ENCODE measurements around the gene UBQLNL.

UBQLNL gene

DNA sequence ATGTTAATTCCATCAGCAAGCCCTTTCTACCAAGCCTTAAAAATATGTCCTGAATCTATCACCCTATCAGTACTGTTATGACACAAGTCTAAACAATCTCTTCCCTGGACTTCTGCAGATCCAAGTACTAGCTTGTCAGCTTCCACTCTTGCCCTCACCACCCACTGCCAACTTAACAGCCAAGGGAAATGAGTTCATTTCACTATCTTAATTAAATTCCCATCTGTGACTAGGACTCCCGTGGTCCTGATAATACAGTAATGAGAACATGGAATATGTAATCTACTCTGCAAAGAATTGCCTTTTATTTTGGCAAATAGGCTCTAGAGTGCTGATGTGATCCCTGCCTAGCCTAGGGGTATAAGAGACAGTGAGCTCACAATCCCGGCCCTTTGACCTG is 16.8 kb downstream of the UBQLNL start:
- DNase-seq (ENCODE audit: low read depth): no peak
- TF ChIP-seq, protein P1, sequence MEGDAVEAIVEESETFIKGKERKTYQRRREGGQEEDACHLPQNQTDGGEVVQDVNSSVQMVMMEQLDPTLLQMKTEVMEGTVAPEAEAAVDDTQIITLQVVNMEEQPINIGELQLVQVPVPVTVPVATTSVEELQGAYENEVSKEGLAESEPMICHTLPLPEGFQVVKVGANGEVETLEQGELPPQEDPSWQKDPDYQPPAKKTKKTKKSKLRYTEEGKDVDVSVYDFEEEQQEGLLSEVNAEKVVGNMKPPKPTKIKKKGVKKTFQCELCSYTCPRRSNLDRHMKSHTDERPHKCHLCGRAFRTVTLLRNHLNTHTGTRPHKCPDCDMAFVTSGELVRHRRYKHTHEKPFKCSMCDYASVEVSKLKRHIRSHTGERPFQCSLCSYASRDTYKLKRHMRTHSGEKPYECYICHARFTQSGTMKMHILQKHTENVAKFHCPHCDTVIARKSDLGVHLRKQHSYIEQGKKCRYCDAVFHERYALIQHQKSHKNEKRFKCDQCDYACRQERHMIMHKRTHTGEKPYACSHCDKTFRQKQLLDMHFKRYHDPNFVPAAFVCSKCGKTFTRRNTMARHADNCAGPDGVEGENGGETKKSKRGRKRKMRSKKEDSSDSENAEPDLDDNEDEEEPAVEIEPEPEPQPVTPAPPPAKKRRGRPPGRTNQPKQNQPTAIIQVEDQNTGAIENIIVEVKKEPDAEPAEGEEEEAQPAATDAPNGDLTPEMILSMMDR (conservative IDR thresholded peaks at IDR 0.05; ENCODE audit: low read depth, low read length): no peak
- no peak overlapping the region for H3K4me3 ChIP-seq (ENCODE audit: low read length)

GRCh38 chr11:5489576-5490357 is 26.7 kb downstream of the UBQLNL start:
- H3K4me3 ChIP-seq (ENCODE audit: low read length): no peak overlapping the region
- TF ChIP-seq, protein P1 (conservative IDR thresholded peaks at IDR 0.05; ENCODE audit: low read depth, low read length): no peak
- DNase-seq (ENCODE audit: low read depth): no peak

DNA sequence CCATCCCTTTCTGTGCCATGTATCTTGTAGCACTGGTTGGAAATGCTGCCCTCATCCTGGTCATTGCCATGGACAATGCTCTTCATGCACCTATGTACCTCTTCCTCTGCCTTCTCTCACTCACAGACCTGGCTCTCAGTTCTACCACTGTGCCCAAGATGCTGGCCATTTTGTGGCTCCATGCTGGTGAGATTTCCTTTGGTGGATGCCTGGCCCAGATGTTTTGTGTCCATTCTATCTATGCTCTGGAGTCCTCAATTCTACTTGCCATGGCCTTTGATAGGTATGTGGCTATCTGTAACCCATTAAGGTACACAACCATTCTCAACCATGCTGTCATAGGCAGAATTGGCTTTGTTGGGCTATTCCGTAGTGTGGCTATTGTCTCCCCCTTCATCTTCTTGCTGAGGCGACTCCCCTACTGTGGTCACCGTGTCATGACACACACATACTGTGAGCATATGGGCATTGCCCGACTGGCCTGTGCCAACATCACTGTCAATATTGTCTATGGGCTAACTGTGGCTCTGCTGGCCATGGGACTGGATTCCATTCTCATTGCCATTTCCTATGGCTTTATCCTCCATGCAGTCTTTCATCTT is 27.6 kb downstream of the UBQLNL start:
- no peak overlapping the region for H3K4me3 ChIP-seq (ENCODE audit: low read length)
- TF ChIP-seq, protein P1 (conservative IDR thresholded peaks at IDR 0.05; ENCODE audit: low read depth, low read length): no peak
- no peak for DNase-seq (ENCODE audit: low read depth)

- TF ChIP-seq, protein P1 (conservative IDR thresholded peaks at IDR 0.05; ENCODE audit: low read depth, low read length): no peak
- no peak within 1 kb of the TSS for H3K4me3 ChIP-seq (ENCODE audit: low read length)
- DNase-seq (ENCODE audit: low read depth): no peak
Observed at GRCh38 chr11:5488385-5488784, 28.1 kb downstream of the UBQLNL start, which contains the start of gene OR52D1. Gene OR52D1, plus strand, starts transcription at chr11:5488685. Its CDS starts 22 bp downstream, at chr11:5488707.

- no peak overlapping the region for H3K4me3 ChIP-seq (ENCODE audit: low read length)
- TF ChIP-seq, protein P1 (conservative IDR thresholded peaks at IDR 0.05; ENCODE audit: low read depth, low read length): no peak
- no peak for DNase-seq (ENCODE audit: low read depth)
Observed at GRCh38 chr11:5486421-5486820, 30.1 kb downstream of the UBQLNL start.

DNA sequence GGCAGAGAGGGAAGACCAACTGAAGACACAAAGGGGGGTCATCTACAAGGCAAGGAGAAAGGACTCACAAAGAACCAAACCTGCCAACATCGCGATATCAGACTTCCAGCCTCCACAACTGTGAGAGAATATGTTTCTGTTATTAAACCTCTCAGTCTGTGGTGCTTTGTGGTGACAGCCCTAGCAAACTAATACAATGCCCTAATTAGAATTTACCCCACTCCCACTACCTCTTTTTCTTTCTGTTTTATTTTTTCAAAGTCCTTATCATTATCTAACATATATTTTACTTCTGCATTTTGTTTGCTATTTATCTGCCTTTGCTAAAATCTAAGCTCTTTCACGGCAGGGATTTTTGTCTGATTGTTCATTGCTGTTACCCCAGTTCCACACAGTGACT is 30.5 kb downstream of the UBQLNL start:
- H3K4me3 ChIP-seq (ENCODE audit: low read length): no peak overlapping the region
- no peak for DNase-seq (ENCODE audit: low read depth)
- TF ChIP-seq, protein P1 (conservative IDR thresholded peaks at IDR 0.05; ENCODE audit: low read depth, low read length): no peak
